Liver (tissue), 9 donors: ENCODE results near the gene CLCN2. TPM values are rescaled to one million over a fixed set of nuclear protein-coding genes. Genes with fewer than 3 reads are reported as not detected.

Experiments used
- DNase-seq: peaks from one replicate; pipeline ENCODE4 v3.0.0-alpha.2; 2017; ENCODE audit warnings: low spot score
- H3K27ac ChIP-seq, 2 donors: one replicate each; pipeline ENCODE4 v1.7.0; 2013; ENCODE audit warnings: inconsistent platforms in 2 of 2, low read length in 2 of 2, control low read depth in 1 of 2, low read depth in 1 of 2, mild to moderate bottlenecking in 1 of 2
- H3K27me3 ChIP-seq, 4 donors: one replicate each; pipeline versions ENCODE4 v1.6.1 to v1.7.0; 2013; ENCODE audit warnings: low read length in 3 of 4, inconsistent platforms in 1 of 4, mild to moderate bottlenecking in 1 of 4, moderate library complexity in 1 of 4; ENCODE audit not compliant: control insufficient read depth in 4 of 4, insufficient read depth in 4 of 4
- H3K36me3 ChIP-seq, 4 donors: one replicate each; pipeline versions ENCODE4 v1.6.1 to v1.7.0; 2013; ENCODE audit warnings: low read length in 3 of 4, mild to moderate bottlenecking in 3 of 4, low read depth in 1 of 4, moderate library complexity in 1 of 4; ENCODE audit not compliant: control insufficient read depth in 4 of 4, insufficient read depth in 3 of 4
- H3K4me1 ChIP-seq, 4 donors: one replicate each; pipeline versions ENCODE4 v1.6.1 to v1.7.0; 2013; ENCODE audit warnings: low read length in 3 of 4, mild to moderate bottlenecking in 3 of 4, moderate library complexity in 1 of 4; ENCODE audit not compliant: control insufficient read depth in 4 of 4, insufficient read depth in 4 of 4
- H3K4me3 ChIP-seq, 3 donors: one replicate each; pipeline versions ENCODE4 v1.6.1 to v1.7.0; 2013; ENCODE audit warnings: low read length in 3 of 3, control low read depth in 1 of 3, low read depth in 1 of 3, mild to moderate bottlenecking in 1 of 3
- H3K9ac ChIP-seq, 2 donors: one replicate each; pipeline ENCODE4 v1.7.0; 2013; ENCODE audit warnings: low read length in 2 of 2, mild to moderate bottlenecking in 2 of 2, moderate library complexity in 2 of 2, control low read depth in 1 of 2, low read depth in 1 of 2
- H3K9me3 ChIP-seq, 4 donors: one replicate each; pipeline versions ENCODE4 v1.6.1 to v1.7.0; 2013; ENCODE audit warnings: low read length in 3 of 4; ENCODE audit not compliant: control insufficient read depth in 4 of 4
- ATF3 ChIP-seq: IDR thresholded peaks from 2 replicates; pipeline ENCODE4 v1.6.1; 2016; ENCODE audit warnings: antibody characterized with exemption
- CTCF ChIP-seq: fragments of 150-350 bp; IDR thresholded peaks from 2 replicates; pipeline ENCODE4 v1.5.1; 2017; ENCODE audit warnings: improper control_type of control experiment, low read depth, low read length; ENCODE audit not compliant: missing input control
- EGR1 ChIP-seq, 2 donors: IDR thresholded peaks; 2 replicates each; pipeline ENCODE4 v1.6.1; 2016 to 2018; ENCODE audit warnings: antibody characterized with exemption in 2 of 2, low read depth in 2 of 2
- FOXA2 ChIP-seq: IDR thresholded peaks from 2 replicates; pipeline ENCODE4 v1.6.1; 2016; ENCODE audit warnings: antibody characterized with exemption
- GABPA ChIP-seq, 2 donors: IDR thresholded peaks in 1 of 2; conservative IDR thresholded peaks in 1 of 2; 2 replicates each; pipeline ENCODE4 v1.6.1; 2016; ENCODE audit warnings: antibody characterized with exemption in 2 of 2, mild to moderate bottlenecking in 1 of 2, moderate library complexity in 1 of 2
- HNF4A ChIP-seq, 2 donors: conservative IDR thresholded peaks; 2 replicates each; pipeline ENCODE4 v1.6.1; 2016; ENCODE audit warnings: antibody characterized with exemption in 2 of 2, mild to moderate bottlenecking in 2 of 2
- HNF4G ChIP-seq: IDR thresholded peaks from 2 replicates; pipeline ENCODE4 v1.6.1; 2016; ENCODE audit warnings: antibody characterized with exemption
- JUND ChIP-seq, 2 donors: IDR thresholded peaks; 2 replicates each; pipeline ENCODE4 v1.6.1; 2016; ENCODE audit warnings: antibody characterized with exemption in 2 of 2
- NR2F2 ChIP-seq: IDR thresholded peaks from 2 replicates; pipeline ENCODE4 v1.6.1; 2016; ENCODE audit warnings: antibody characterized with exemption
- REST ChIP-seq: IDR thresholded peaks from 2 replicates; pipeline ENCODE4 v1.6.1; 2016; ENCODE audit warnings: antibody characterized with exemption, mild to moderate bottlenecking
- RXRA ChIP-seq, 2 donors: IDR thresholded peaks; 2 replicates each; pipeline ENCODE4 v1.6.1; 2017 to 2018; ENCODE audit warnings: antibody characterized with exemption in 2 of 2, mild to moderate bottlenecking in 1 of 2
- SP1 ChIP-seq: IDR thresholded peaks from 2 replicates; pipeline ENCODE4 v1.6.1; 2018; ENCODE audit warnings: antibody characterized with exemption, mild to moderate bottlenecking
- TAF1 ChIP-seq: conservative IDR thresholded peaks from 2 replicates; pipeline ENCODE4 v1.6.1; 2016; ENCODE audit warnings: antibody characterized with exemption, mild to moderate bottlenecking
- WGBS: extraction: QIAGEN DNeasy Blood & Tissue Kit; methylation state at CpG from one replicate; pipeline ENCODE4 v1.1.7; 2013; 5-methylcytosine and 5-hydroxymethylcytosine counted together
- polyA plus RNA-seq, 2 donors: library from polyadenylated mRNA; stranded (reverse) in 1 of 2; unstranded in 1 of 2; fragments of 200-250 nt in 1 of 2; fragments of >200 nt in 1 of 2; fragmentation: Nextera tagmentation in 1 of 2; extraction: Ambion mirVana in 1 of 2; gene quantifications; one replicate each; pipeline versions ENCODE4 v1.2.1 to v1.2.3, GENCODE V29; 2013 to 2015
- total RNA-seq, 2 donors: library from RNA; depleted of rRNA; stranded (reverse); fragments of >200 nt; gene quantifications; one replicate each; pipeline ENCODE4 v1.2.3, GENCODE V29; 2014
- TF ChIP-seq, protein P1 (sequence below): IDR thresholded peaks from 2 replicates; pipeline ENCODE4 v1.6.1; 2016; ENCODE audit warnings: antibody characterized with exemption
- TF ChIP-seq, protein P2 (sequence below): IDR thresholded peaks from 2 replicates; pipeline ENCODE4 v1.6.1; 2016; ENCODE audit warnings: antibody characterized with exemption
- donor health status: healthy.
- donor health status: healthy.
- donor health status: healthy.
- donor health status: healthy.
- donor health status: healthy.

Gene CLCN2
- total and polyA plus RNA-seq, 4 donors: 1.1 to 3.9 (median 2.6) TPM

DNA sequence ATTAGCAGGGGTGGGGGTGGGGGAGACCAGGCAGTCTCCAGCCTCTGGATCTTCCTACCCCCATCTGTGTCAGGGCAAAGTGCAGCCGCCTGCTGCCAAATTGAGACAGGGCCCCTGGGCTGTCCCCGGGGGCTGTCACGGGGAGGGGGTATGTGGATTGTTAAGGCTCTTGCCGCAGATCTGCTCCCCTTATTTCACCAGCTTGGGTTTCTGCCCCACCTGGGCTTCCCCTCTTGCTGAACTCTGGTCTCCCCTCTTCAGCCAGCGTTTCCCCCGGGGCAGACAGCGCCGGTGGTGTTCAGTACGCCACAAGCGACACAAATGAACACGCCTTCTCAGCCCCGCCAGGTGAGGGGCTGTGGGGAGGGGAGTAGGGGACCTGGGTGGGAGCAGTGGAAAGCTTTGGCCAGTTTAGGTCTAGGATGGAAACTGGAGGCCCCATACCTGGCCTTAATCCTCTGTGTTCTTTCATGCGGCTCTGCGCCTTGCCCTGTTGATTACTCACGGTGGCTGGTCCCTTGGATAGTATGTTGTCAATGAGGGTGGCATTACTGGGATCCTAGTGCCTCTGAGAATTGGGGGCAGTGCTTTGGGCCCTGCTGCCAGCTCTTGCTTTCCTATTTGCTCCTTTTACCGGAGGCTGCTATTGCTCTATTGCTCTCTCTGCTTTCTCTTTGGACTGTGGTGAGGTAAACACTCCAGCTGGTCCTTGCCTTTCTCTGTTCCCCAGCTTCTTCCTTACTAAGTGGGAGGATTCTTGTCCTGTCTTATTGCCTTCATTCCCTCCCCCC, 45.3 kb downstream of the CLCN2 start:
- H3K4me1 ChIP-seq: peaks cover 13 to 58% (median 53%) of the 10 kb centered on the region in 4 donors
- no peaks in the 10 kb centered on the region for H3K27me3 ChIP-seq
- peak overlapping the region; percentile 64 for H3K9ac ChIP-seq
- peak; percentile 55 for DNase-seq
- whole genome bisulfite sequencing: 21% methylated on average over 16 of the region's 16 CpGs
- TF ChIP-seq EGR1 (IDR thresholded peaks at IDR 0.05; ENCODE audit: low read depth in 2 of 2) (no peak), ATF3 (no peak), NR2F2 (no peak), GABPA (IDR thresholded peaks at IDR 0.05 in 1 of 2, conservative IDR thresholded peaks at IDR 0.05 in 1 of 2) (no peak), HNF4G (no peak), TAF1 (no peak), HNF4A (conservative IDR thresholded peaks at IDR 0.05) (peak; percentile 69 to 70), RXRA (IDR thresholded peaks at IDR 0.05) (peak in 1 of 2 donors; percentile 31)
- no peaks in the 10 kb centered on the region for H3K9me3 ChIP-seq
- peaks cover 11 to 26% (median 16%) of the 10 kb centered on the region in 4 donors for H3K36me3 ChIP-seq
- peak overlapping the region; percentile 88 to 92 for H3K27ac ChIP-seq
- H3K4me3 ChIP-seq: peak overlapping the region; percentile 88 to 98 (median 96)

GRCh38 chr3:184315543-184315867, 45.9 kb downstream of the CLCN2 start:
- peaks cover 10 to 52% (median 48%) of the 10 kb centered on the region in 4 donors for H3K4me1 ChIP-seq
- no peak for TF ChIP-seq GABPA (IDR thresholded peaks at IDR 0.05 in 1 of 2, conservative IDR thresholded peaks at IDR 0.05 in 1 of 2)
- no peak for TF ChIP-seq SP1
- TF ChIP-seq ATF3: no peak
- TF ChIP-seq NR2F2: no peak
- TF ChIP-seq HNF4A (conservative IDR thresholded peaks at IDR 0.05): no peak
- no peak for TF ChIP-seq HNF4G
- TF ChIP-seq, protein P1, sequence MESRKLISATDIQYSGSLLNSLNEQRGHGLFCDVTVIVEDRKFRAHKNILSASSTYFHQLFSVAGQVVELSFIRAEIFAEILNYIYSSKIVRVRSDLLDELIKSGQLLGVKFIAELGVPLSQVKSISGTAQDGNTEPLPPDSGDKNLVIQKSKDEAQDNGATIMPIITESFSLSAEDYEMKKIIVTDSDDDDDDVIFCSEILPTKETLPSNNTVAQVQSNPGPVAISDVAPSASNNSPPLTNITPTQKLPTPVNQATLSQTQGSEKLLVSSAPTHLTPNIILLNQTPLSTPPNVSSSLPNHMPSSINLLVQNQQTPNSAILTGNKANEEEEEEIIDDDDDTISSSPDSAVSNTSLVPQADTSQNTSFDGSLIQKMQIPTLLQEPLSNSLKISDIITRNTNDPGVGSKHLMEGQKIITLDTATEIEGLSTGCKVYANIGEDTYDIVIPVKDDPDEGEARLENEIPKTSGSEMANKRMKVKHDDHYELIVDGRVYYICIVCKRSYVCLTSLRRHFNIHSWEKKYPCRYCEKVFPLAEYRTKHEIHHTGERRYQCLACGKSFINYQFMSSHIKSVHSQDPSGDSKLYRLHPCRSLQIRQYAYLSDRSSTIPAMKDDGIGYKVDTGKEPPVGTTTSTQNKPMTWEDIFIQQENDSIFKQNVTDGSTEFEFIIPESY: no peak
- no peak for TF ChIP-seq FOXA2
- no peak for TF ChIP-seq CTCF
- TF ChIP-seq JUND (IDR thresholded peaks at IDR 0.05): no peak
- TF ChIP-seq EGR1 (IDR thresholded peaks at IDR 0.05; ENCODE audit: low read depth in 2 of 2): no peak
- TF ChIP-seq, protein P2, sequence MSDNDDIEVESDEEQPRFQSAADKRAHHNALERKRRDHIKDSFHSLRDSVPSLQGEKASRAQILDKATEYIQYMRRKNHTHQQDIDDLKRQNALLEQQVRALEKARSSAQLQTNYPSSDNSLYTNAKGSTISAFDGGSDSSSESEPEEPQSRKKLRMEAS: no peak
- no peak for TF ChIP-seq REST
- 3% methylated on average over 6 of the region's 6 CpGs for WGBS
- DNase-seq: no peak
- H3K9me3 ChIP-seq: no peaks in the 10 kb centered on the region
- peak overlapping the region; percentile 88 to 92 for H3K27ac ChIP-seq
- H3K9ac ChIP-seq: peak overlapping the region; percentile 84 to 92
- no peaks in the 10 kb centered on the region for H3K27me3 ChIP-seq
- H3K36me3 ChIP-seq: peaks cover 6 to 21% (median 10%) of the 10 kb centered on the region in 4 donors
- H3K4me3 ChIP-seq: peak overlapping the region; percentile 88 to 98 (median 96)
